ENCODE measurements around the gene IFITM10.
A peak's percentile ranks its signal among the peaks of the same experiment; 100 is the strongest.
"Not testable (repeated sequence)": the region's sequence is repeated elsewhere in the genome, so short reads cannot be mapped to it uniquely, and the experiment has no call there.

Gene IFITM10

DNA sequence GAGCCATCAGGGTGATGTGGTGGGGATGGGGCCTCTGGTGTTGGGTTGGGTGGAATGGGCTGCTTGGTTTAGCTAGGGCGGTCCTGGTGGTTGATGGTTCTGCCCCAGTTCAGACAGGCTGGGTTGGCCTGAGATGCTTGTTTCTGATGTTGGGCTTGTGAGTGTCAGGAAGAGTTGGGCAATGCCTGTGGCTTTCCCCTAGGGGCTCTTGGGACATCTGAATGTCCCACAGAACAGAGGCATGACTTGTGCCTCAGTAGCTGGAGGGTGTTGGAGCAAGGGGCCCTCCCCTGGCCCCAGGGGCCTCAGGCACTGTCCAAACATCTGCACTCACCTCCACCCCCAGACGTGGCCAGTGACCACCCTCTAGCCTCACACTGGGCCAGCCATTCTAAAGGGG is 27.3 kb upstream of the IFITM10 start:
- no peak for DNase-seq

DNA sequence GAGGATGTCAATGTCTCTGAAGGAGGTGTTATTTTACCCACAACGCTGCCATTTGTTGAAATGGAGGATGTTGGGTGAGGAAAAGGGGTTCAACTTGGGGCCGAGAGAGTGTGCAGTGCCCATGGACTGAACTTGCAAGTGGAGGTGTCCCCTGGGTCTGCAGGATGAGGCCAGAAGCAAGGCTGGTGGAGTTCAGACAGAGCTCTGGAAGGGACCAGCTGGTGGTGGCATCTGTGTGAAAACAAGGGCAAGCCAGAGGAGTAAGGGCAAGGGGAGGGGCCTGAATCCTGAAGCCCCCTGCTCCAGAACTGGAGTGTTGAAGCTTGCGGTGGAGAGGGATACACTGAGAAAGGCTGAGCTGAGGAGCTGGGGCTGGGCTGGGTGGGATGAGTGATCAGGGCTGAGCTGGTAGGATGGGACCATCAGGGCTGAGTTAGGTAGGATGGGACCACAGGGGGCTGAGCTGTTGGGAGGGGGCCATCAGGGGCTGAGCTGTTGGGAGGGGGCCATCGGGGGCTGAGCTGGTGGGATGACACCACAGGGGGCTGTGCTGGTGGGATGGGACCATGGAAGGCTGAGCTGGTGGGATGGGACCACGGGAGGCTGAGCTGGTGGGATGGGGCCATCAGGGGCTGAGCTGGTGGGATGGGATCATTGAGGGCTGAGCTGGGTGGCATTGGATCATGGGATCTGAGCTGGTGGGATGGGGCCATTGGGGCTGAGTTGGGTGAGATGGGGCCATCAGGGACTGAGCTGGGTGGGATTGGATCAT is 26.7 kb upstream of the IFITM10 start:
- DNase-seq, result no peak

DNA sequence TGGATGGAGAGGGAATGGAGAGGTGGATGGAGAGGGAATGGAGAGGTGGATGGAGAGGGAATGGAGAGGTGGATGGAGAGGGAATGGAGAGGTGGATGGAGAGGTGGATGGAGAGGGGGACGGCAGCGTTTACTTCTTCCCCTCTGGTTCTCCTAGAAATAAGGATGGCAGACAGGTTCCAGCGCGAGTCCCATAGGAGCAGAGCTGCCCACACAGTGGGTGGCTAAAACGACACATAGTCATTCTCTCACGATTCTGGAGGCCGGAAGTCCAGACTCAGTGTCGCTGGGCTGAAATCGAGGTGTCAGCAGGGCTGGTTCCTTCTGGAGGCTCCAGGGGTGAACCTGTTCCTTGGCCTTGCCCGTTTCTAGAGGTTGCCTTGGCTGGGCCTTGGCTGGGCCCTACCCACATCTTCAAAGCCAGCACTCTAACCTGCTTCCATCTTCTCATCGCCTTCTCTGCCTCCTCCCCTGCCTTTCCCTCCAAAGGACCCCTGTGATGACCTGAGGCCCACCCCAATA is 26.0 kb upstream of the IFITM10 start:
- DNase-seq, result no peak

DNA sequence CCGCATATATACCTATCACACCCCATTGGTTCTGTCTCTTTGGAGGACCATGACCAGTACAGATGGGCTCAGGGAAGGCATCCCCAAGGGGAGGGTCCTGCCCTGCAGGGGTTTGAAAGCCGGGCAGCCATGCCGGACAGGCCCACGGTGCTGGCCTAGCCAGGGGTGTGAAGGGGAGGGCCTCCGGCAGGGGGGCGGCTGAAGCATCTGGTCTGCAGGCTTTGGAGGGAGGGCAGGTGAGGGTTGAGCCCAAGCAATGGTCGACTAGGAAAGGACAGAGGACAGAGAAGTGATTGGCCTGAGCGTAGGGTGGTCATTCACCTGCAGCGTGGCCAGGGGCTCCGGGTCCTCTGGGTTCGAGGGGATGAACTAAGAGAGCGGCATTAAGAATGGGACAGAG is 24.5 kb upstream of the IFITM10 start:
- no peak for DNase-seq

DNA sequence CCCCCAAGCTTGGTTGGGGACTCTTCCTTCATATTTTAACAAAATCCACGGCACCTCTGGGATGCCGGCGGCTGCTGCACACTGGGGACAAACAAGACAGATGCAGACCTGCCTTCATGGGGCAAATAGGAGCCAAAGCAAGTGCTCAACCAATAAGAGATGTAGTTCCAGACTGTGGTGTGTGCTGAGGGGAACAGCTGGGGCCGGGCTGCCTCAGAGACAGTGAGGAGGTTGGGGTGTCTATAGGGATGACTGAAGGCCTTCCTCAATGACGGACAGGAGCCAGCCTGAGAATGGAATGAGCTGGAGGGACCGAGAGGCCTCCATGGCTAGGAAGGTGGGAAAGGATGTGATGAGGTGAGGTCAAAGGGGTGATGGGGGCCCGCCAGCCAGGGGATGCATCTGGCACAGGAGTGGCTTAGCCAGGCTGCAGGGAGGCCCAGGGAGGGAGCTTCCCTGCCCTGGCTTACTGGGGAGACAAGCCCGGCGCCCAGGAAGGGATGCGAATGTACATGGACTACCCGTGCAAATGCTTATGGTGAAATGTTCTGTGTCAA is 23.7 kb upstream of the IFITM10 start:
- DNase-seq, result no peak

DNA sequence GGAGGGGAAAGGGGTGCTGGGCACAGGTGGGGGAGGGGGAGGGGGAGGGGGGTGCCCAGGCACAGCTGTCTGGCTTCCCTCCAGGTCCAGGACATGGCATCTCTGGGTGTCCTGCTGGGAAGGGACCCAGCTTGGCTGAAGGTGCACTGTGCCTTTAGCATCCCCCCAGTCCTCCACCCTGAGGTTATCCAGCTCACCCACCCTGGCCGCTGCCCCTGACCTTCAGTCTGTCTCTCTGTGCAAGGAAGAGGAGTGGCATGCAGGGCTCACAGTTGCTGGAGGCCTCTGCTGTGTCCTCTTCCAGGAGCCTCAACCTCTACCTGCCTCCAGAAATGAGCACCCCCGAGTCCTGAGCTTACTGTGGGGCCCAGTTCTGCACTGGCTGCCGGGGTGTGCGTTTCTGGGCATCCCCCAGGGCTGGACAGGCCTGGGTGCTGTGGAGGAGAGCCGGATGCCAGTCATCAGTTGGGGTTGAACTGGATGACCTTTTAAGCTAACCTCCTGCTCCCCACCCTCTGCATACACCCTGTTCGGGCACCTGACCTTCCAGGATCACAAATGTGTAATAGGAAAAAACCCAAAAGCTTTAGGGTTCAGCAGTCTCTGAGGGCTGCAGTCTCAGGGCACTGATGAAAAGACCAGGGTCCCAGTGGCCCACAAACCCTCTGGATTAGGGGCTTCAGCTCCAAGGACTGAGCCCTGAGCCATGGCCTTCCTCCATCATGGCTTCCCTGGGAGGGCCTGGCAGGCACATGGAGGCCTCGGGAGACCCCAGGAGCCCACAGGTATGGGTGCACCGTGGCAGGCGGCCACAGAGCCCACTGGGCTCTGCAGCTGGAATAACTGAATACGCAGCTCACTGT is 23.0 kb upstream of the IFITM10 start:
- no peak for DNase-seq

DNA sequence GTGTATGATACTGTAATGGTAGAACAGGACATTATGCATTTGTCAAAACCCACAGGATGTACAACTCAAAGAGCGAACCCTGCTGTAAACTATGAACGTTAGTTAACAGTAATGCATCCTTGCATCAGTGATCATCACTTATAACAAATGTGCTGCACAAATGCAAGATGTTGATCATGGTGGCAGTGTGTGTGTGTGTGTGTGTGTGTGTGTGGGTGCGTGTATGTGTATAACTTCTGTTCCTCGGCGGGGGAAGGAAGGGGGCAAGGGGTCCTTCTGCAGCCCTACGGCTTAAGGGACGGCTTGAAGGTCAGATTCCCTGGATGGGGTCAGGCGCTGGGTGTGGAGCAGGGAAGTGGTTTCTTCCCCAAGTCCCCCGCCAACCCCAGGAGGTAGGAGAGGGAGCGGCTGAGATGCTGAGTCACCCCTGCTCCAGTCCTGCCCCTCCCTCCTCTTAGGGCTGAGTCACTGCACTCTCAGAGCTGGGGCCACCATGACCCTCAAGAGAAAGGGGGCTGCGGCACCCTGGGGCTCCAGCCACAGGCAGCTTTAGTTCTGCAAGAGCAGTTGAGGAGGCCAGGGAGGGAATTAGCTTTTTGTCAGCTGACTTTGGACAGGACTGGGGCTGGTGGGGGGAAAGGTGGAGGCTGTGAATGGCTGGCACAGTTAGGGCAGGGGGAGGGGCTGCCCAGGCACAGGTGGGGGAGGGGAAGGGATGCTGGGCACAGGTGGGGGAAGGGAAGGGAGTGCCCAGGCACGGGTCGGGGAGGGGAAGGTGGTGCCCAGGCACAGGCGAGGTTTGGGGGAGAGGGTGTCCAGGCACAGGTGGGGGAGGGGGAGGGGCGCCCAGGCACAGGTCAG is 22.1 kb upstream of the IFITM10 start:
- peak in 2 of 3 experiments; percentile 39 to 66 for DNase-seq

DNA sequence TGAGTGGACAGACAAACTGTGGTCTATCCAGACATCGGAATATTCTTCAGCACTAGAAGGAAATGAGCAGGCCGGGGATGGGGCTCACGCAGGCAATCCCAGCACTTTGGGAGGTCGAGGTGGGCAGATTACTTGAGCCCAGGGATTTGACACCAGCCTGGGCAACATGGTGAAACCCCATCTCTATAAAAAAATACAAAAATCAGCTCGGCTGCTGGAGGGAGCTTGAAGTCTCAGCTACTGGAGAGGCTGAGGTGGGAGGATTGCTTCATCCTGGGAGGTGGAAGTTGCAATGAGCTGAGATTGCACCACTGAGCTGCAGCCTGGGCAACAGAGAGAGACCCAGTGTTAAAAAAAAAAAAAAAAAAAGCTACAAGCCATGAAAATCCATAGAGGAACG is 21.3 kb upstream of the IFITM10 start:
- no peak for DNase-seq

DNA sequence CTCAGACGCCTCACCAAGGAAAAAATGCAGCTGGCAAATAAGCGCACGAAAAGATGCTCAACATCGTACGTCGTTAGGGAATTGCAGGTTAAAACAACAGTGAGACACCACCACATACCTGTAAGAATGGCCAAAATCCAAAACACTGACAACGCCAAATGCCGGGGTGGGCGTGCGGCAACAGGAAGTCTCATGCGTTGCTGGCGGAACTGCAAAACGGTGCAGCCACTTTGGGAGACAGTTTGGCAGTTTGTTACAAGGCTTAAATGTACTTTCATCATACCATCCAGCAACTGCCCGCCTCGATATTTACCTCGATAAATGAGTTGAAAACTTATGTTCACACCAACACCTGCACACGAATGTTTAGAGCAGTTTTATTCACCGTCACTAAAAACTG is 20.9 kb upstream of the IFITM10 start:
- no peak for DNase-seq

DNA sequence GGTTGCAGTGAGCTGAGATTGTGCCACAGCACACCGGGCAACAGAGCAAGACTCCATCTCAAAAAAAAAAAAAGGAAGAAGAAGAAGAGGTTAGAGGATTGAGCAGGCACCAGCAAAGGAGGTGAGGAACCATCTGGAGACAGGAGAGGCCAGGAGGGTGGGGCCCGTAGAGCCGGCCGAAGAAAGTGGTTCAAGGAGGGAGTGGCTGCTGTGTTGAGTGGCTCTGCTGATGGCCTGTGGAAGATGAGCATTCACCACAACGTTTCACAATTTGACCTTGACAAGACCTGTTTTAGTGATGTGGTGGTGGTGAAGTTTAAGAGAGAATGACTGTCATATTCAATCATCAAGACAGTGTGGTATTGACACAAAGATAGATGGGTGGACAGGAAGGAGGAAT is 20.1 kb upstream of the IFITM10 start:
- DNase-seq, result no peak

DNA sequence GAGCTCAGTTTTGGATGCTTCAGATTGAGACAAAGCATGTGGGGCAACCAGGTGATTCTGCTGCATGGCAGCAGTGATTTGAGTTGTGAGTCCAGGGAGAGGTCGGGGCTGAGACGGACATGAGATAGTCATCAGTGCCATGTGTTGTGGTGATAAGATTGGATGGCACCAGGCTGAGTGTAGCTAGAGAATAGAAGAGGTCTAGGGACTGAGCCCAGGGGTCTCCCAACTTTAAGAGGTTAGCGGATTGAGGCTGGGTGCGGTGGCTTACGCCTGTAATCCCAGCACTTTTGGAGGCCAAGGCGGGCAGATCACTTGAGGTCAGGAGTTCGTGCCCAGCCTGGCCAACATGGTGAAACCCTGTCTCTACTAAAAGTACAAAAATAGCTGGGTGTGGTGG is 19.7 kb upstream of the IFITM10 start:
- no peak for DNase-seq

DNA sequence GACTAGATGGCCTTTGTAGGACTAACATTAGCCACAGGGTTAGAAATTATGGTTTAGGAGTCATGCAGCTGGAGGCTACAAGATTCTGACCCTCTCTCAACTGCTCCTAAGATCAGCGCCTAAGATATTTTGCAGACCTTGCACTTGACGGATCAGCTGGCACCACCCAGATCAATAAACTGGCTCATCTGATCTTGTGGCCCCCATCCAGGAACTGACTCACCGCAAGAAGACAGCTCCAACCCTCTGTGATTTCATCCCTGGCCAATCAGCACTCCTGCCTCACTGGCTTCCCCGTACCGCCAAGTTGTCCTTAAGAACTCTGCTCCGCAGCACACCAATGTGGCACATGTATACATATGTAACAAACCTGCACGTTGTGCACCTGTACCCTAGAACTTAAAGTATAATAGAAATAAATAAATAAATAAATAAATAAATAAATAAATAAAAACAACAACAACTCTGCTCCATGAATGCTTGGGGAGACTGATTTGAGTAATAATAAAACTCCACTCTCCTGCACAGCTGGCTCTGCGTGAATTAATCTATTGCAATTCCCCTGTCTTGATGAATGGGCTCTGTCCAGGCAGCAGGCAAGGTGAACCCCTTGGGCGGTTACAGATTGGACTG is 19.0 kb upstream of the IFITM10 start:
- not testable (repeated sequence) for DNase-seq

DNA sequence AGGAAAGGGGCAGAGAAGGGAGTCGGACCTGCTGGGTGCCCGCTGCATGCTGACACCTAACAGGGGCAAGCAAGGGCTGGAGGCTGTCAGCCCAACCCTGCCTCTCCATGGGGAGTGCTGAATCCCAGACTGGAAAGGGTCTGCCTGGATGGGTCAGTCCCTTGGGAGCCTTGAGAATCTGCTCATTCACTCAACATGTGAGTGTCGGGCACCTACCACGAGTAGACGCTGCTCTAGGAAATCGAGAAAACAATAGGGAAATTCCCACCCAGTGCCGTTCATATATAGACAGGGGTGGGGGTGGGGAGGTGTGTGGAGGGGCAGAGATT is 17.7 kb upstream of the IFITM10 start:
- no peak for DNase-seq

DNA sequence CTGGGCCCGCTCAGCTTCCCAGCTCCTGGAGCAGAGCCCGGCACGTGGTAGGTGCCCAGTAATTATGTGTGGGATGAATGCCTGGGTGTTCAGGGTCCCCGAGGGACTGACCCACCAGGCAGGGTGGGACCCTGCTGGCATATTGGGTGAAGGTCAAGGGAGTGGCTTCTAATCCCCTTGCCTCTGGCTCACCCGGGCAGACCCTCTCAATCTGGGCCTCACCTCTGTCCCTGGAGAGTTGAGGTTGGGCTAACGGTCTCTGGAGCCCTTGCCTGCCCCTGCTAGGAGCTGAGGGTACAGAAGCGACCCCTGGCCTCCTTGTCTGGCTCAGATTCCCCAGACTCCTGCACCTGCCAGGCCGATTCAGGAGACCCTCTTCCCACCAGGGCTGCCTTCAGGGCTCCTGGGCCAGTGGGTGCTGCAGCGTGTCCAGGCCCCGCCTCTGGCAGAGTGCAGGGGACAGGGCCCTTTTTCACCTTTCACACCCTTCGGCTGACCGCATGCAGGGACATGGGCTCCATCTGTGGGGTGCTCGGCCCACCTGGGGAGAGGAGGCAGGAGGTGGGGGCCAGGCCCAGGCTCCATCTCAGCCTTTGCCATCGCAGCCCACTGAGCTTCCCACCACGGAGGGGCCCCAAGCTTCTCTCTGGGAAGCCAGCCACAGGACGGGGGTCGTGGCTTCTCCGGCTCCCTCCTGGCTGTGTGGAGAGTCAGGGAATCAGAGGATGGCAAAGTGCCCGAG is 17.2 kb upstream of the IFITM10 start:
- no peak for DNase-seq

DNA sequence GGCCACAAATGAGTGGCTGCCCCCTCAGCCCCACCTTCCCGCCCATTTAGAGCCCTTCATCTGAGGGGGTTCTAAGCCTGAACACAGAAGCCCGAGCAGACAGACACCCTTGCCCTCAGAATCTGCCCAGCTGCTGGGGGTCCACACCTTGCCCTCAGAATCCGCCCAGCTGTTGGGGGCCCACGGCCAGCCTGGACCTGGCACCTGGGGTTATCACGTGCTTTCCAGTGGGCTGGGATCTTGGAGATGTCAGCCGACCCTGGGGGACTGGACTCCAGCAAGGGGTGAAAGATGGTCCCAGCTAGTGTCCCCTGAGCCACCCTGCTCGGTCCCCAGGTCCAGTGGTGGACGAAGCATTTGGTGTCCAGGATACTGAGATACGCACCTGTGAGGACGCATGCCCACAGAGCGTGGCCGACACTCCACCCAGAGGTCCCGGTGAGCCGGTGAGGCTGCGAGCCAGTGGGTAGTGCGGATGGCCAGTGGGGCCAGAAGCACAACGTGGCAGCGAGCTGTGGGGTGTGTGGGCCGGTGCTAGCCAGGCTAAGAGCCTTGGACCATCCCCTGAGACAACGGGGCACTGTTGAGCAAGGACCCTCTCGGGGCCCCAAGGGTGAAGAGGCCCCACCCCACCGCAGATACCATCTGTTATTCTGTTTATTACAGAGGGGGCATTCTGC is 16.5 kb upstream of the IFITM10 start:
- DNase-seq, result no peak

DNA sequence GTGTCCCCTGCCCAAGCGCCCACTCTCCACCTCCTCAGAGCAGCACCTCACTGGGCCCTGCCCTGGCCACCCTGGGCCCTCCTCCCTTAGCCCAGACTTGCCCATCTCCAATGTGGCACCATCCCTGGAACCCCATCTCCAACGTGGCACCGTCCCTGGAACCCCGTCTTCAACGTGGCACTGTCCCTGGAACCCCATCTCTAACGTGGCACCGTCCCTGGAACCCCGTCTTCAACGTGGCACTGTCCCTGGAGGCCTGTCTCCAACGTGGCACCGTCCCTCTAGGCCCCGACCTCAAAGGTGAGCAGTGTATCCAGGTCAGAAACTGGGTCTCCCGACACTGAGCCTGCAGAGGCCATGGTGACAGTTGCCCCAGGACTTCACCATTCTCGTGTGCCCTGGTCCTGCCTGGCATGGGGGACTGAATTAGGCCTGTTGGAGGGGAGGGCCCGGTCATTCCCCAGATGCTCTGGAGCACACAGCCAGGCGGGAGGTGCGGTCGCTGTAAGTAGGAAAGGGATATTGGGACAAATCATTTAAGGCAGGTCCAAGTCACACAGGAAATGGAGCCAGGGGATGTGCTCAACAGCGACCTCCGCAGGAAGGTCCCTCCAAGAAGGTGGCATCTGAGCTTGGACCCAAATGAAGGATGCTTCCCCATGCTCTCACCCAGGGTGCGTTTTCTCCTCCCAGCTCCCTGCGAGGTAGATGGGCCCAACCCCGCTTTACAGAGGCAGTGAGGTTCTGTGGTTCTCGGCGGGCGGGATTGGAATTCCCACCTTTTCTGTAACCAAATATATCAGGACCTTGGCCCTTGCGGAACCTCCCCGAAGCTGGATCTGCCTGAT is 15.7 kb upstream of the IFITM10 start:
- DNase-seq, result no peak

DNA sequence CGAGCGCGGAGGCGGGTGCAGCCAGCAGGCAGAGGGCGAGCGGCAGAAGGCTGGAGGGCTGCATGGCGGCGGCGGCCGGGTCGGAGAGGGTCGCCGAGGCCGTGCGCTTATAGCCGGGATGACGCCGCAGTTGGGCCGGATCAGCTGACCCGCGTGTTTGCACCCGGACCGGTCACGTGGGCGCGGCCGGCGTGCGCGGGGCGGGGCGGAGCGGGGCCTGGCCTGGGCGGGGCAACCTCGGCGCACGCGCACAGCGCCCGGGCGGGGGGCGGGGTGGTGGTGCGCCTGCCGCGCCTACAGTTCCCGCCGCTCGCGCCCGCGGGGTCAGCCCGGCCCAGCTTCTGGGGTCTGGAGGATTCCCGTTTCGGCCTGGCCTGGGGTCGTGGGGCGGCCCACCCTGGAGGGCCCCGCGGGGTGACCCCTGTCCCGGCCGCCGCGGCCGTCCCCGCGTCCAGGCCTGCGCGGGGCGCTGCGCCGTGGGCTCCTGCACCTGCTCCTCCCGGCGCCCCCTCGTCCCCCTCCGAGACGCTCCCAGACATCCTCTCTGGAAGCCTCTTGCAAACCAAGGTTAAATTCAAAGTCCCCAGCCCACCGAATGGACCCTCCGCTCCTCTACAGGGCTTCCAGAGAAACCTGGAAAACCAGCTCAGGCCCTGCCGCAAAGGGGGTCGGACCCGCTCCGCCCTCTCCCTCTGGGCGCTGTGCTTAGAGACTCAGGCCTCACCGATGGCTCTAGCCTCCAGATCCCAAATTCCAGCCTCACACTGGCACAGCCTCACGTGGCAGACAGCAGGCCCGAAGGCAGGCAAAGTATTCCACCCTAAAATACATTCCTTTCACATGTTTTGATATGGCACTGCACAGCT is 13.6 kb upstream of the IFITM10 start, which contains the start of gene CTSD:
Gene CTSD, minus strand, starts transcription at position 132 of the 866 bp plus-strand sequence. Its CDS starts 68 bp downstream, at position 64.
- peak; percentile 81 to 90 (median 82) for DNase-seq

DNA sequence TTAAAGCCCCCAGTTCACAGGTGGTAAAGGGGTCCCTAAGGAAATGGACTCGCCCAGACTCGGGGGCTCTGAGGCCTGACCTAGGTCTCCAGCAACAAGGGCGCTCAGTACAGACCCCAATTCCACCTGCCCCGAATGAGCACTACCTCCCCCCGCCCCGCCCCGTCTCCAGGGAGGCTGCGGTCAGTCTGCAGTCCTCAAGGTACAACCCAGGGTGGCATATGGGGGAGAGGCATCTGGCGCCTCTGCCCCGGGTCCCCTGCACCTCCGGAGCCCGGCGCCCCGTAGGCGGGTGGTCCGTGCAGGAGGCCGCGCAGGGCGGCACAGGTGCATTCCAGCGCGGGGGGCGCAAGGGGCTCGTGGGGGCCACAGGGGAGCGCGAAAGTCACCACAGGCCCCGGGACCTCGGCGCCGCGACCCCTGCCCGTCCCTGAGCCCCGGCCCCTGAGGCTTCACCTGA is 13.0 kb upstream of the IFITM10 start:
- no peak for DNase-seq

Measured in NCI-H1417 (cell line).